K562 (cell line): Measurements from ENCODE around the gene ANO4. TPM values are rescaled to one million over a fixed set of nuclear protein-coding genes. Genes with fewer than 3 reads are reported as not detected.

Experiments used
- ATAC-seq: fragments of 200-7000 bp; cut with Tn5 transposase; 3 replicates; pipeline ENCODE4 v1.9.1; 2020; ENCODE audit warnings: moderate library complexity
- BruUV-seq: library from RNA; stranded (reverse); fragments of 400-500 nt; replicated peaks from 2 replicates; lab custom pipeline; 2021; lab: Mats Ljungman, UMichigan
- CTCF ChIA-PET: fragments of 300-600 bp; formaldehyde crosslinking; extraction: SDS; loops from one replicate; lab custom pipeline; 2021; ENCODE audit warnings: low intra/inter-chr PET ratio; lab: Yijun Ruan, JAX
- POLR2A ChIA-PET: fragments of 300-600, 350-650 bp; sonication (Branson Sonifier 250); formaldehyde crosslinking; extraction: SDS; loops from one replicate; lab custom pipeline; 2021; ENCODE audit warnings: antibody characterized with exemption, inconsistent platforms; lab: Yijun Ruan, JAX
- DNase-seq, 4 experiments: peaks; one replicate each; pipeline versions ENCODE4 v3.0.0 to v3.0.0-alpha.2; 2011 to 2018; ENCODE audit warnings: low spot score in 3 of 4, mixed read lengths in 3 of 4; ENCODE audit errors: extremely low read depth in 1 of 4
- FAIRE-seq: peaks from 2 replicates; lab custom pipeline; 2011; peaks lifted over from hg19 to GRCh38; lab: Jason Lieb, UNC
- H2AFZ ChIP-seq: 2 replicates; pipeline ENCODE4 v1.6.0; 2011; ENCODE audit warnings: low read depth, low read length, control low read depth, inconsistent platforms
- H3K27ac ChIP-seq: fragments of 200-600 bp; 3 replicates; pipeline ENCODE4 v1.8.0; 2011; ENCODE audit warnings: low read depth, mild to moderate bottlenecking, control low read depth, inconsistent platforms, low read length, moderate library complexity, mixed read lengths; ENCODE audit errors: extremely low read depth
- H3K27me3 ChIP-seq, 2 experiments: fragments of 300-600 bp in 1 of 2; 2 replicates in 1 of 2; 3 replicates in 1 of 2; pipeline versions ENCODE4 v1.6.0 to v1.8.0; 2011; ENCODE audit warnings: inconsistent platforms in 2 of 2, low read length in 2 of 2, mild to moderate bottlenecking in 1 of 2, mixed read lengths in 1 of 2, moderate library complexity in 1 of 2; ENCODE audit not compliant: control insufficient read depth in 2 of 2, insufficient read depth in 2 of 2
- H3K36me3 ChIP-seq: fragments of 300-600 bp; 3 replicates; pipeline ENCODE4 v1.8.0; 2011; ENCODE audit warnings: mild to moderate bottlenecking, low read length, inconsistent platforms; ENCODE audit not compliant: control insufficient read depth, insufficient read depth
- H3K4me1 ChIP-seq, 2 experiments: fragments of 200-600 bp in 1 of 2; replicated peaks in 1 of 2; 2 replicates in 1 of 2; 3 replicates in 1 of 2; pipeline versions ENCODE4 v1.5.1 to v1.8.0; 2011; ENCODE audit warnings: inconsistent platforms in 2 of 2, low read length in 2 of 2, mild to moderate bottlenecking in 1 of 2, mixed read lengths in 1 of 2, moderate library complexity in 1 of 2; ENCODE audit not compliant: control insufficient read depth in 2 of 2, insufficient read depth in 2 of 2
- H3K4me2 ChIP-seq: 2 replicates; pipeline ENCODE4 v1.6.1; 2011; ENCODE audit warnings: low read length, control low read depth, inconsistent platforms, mixed read lengths; ENCODE audit not compliant: insufficient read depth
- H3K4me3 ChIP-seq: fragments of 200-600 bp; sonication (generic), shearing (Covaris generic); 2 replicates; pipeline ENCODE4 v1.5.1; 2016; ENCODE audit warnings: control low read depth, inconsistent platforms
- H3K79me2 ChIP-seq: fragments of 200-600 bp; 3 replicates; pipeline ENCODE4 v1.8.0; 2011; ENCODE audit warnings: low read length, inconsistent platforms; ENCODE audit not compliant: control insufficient read depth, insufficient read depth
- H3K9ac ChIP-seq, 2 experiments: 2 replicates each; pipeline versions ENCODE4 v1.6.0 to v1.6.1; 2011; ENCODE audit warnings: low read depth in 2 of 2, low read length in 2 of 2, control low read depth in 1 of 2, inconsistent platforms in 1 of 2, mild to moderate bottlenecking in 1 of 2, mixed read lengths in 1 of 2; ENCODE audit not compliant: insufficient read depth in 1 of 2
- H3K9me1 ChIP-seq: one replicate; pipeline ENCODE4 v1.6.0; 2011; ENCODE audit warnings: inconsistent platforms, mild to moderate bottlenecking, low read length, moderate library complexity; ENCODE audit not compliant: control insufficient read depth, insufficient read depth
- H3K9me3 ChIP-seq: replicated peaks from 2 replicates; pipeline ENCODE4 v1.5.1; 2011; ENCODE audit warnings: low read depth, low read length, inconsistent platforms; ENCODE audit not compliant: control insufficient read depth, insufficient read depth
- H4K20me1 ChIP-seq: replicated peaks from 2 replicates; pipeline ENCODE4 v1.6.1; 2011; ENCODE audit warnings: low read length, inconsistent platforms, mixed read lengths; ENCODE audit not compliant: control insufficient read depth, insufficient read depth
- BRD4 ChIP-seq: fragments of 200-600 bp; sonication (generic); IDR thresholded peaks from 2 replicates; pipeline ENCODE4 v1.6.1; 2017; ENCODE audit warnings: inconsistent platforms
- C11orf30 ChIP-seq: fragments of 450-650 bp; IDR thresholded peaks from 2 replicates; pipeline ENCODE4 v1.6.1; 2016; ENCODE audit warnings: low read depth, mild to moderate bottlenecking
- CAMTA2 ChIP-seq: fragments of 250-450 bp; sonication (Bioruptor Pico); conservative IDR thresholded peaks from 2 replicates; pipeline ENCODE4 v1.5.1; 2022
- MAFK ChIP-seq: IDR thresholded peaks from 2 replicates; pipeline ENCODE4 v1.6.1; 2011; ENCODE audit warnings: low read length, improper control_type of control experiment
- STAT5B ChIP-seq: fragments of 250-450 bp; sonication (Bioruptor Pico); IDR thresholded peaks from 2 replicates; pipeline ENCODE4 v1.8.0; 2021; ENCODE audit warnings: mild to moderate bottlenecking, inconsistent platforms
- ZNF316 ChIP-seq: fragments of 450-650 bp; IDR thresholded peaks from 2 replicates; pipeline ENCODE4 v1.6.1; 2016
- ZNF408 ChIP-seq: fragments of 250-450 bp; sonication (Bioruptor Pico); IDR thresholded peaks from 2 replicates; pipeline ENCODE4 v1.4.0; 2020; ENCODE audit warnings: low read depth, mild to moderate bottlenecking, moderate library complexity
- ZNF584 ChIP-seq: fragments of 200-800 bp; sonication (Bioruptor generic); IDR thresholded peaks from 2 replicates; pipeline ENCODE4 v1.6.1; 2016; ENCODE audit warnings: low read depth, mild to moderate bottlenecking, missing genetic modification characterization, missing compliant biosample characterization
- WGBS: fragments of 100-300 bp; shearing (Covaris generic); methylation state at CpG from one replicate; pipeline ENCODE4 v1.1.6; 2016; ENCODE audit warnings: low coverage, mixed read lengths; ENCODE audit not compliant: insufficient coverage; ENCODE audit errors: missing lambda C conversion rate; 5-methylcytosine and 5-hydroxymethylcytosine counted together
- in situ Hi-C: fragments of 300-500 bp; cut with MboI; formaldehyde crosslinking; loops from 4 replicates; pipeline ENCODE4 v1.15.0; 2018; ENCODE audit warnings: inconsistent platforms, mixed read lengths
- intact Hi-C: fragments of 100-400 bp; cut with micrococcal nuclease; formaldehyde crosslinking; loops from 2 replicates; pipeline ENCODE4 v1.14.2; 2022
- polyA plus RNA-seq, 8 experiments: library from polyadenylated mRNA; depleted of rRNA in 4 of 8; stranded (reverse) in 5 of 8; unstranded in 3 of 8; fragments of >200 nt; fragmentation: Nextera tagmentation in 2 of 8; fragmentation: Illumina TruSeq in 1 of 8; extraction: Ambion mirVana in 2 of 8; extraction: Trizol in 1 of 8; gene quantifications; 2 replicates each; pipeline versions ENCODE4 v1.2.1 to v1.2.3, GENCODE V29; 2011 to 2014; ENCODE audit warnings: inconsistent platforms in 1 of 8, missing spikeins in 1 of 8
- total RNA-seq, 7 experiments: library from RNA; depleted of rRNA in 6 of 7; stranded (reverse); fragments of >200 nt in 6 of 7; fragmentation: Illumina TruSeq in 2 of 7; extraction: Trizol in 2 of 7; gene quantifications; 2 replicates each; pipeline versions ENCODE4 v1.2.1 to v1.2.3, GENCODE V29; 2011 to 2021; ENCODE audit warnings: low replicate concordance in 1 of 7
- TF ChIP-seq, protein P1 (sequence below): fragments of 450-650 bp; IDR thresholded peaks from 2 replicates; pipeline ENCODE4 v1.6.1; 2014; ENCODE audit warnings: low read depth, mild to moderate bottlenecking, moderate library complexity, borderline replicate concordance

Gene ANO4
- total and polyA plus RNA-seq, 9 of the 15 experiments (the other 6 are each of a cell fraction or from before 2014, with no cell fraction given) = not detected

DNA sequence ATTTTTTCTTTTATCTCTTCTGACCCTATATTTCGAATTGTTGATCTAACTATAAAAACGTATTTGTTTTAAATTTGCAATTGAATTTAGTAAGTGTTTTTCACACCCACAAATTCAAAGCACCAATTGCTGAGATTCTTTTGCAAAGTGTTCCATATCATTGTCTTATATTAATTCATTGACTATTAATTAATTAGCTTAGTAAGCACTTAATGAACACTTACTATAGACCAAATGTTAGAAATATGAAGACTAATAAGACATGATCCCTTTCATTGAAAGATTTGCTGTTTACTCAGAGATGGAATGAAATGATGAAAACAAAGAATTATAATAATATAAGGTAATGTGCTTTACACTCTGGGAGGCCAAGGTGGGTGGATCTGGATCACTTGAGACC lies 14.2 kb downstream of the ANO4 start:
- no peaks in the 10 kb centered on the region for H3K9me1 ChIP-seq
- no peak for TF ChIP-seq BRD4
- TF ChIP-seq C11orf30 = peak; percentile 13; the same call in 1 of the 2 replicates
- peak; percentile 34; the same call in 1 of the 2 replicates for TF ChIP-seq ZNF316
- TF ChIP-seq, protein P1, sequence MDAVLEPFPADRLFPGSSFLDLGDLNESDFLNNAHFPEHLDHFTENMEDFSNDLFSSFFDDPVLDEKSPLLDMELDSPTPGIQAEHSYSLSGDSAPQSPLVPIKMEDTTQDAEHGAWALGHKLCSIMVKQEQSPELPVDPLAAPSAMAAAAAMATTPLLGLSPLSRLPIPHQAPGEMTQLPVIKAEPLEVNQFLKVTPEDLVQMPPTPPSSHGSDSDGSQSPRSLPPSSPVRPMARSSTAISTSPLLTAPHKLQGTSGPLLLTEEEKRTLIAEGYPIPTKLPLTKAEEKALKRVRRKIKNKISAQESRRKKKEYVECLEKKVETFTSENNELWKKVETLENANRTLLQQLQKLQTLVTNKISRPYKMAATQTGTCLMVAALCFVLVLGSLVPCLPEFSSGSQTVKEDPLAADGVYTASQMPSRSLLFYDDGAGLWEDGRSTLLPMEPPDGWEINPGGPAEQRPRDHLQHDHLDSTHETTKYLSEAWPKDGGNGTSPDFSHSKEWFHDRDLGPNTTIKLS = no peak
- TF ChIP-seq STAT5B (CRISPR knock-in tag) = no peak
- no peak for TF ChIP-seq MAFK
- no peak for TF ChIP-seq ZNF408 (CRISPR knock-in tag)
- TF ChIP-seq ZNF584 (CRISPR knock-in tag) = no peak
- TF ChIP-seq CAMTA2 (CRISPR knock-in tag) = no peak
- 3% methylated on average over 2 of the region's 2 CpGs for WGBS
- H3K27me3 ChIP-seq = no peaks in the 10 kb centered on the region
- no peak overlapping the region for H2AFZ ChIP-seq
- no peak overlapping the region for H3K27ac ChIP-seq
- no peaks in the 10 kb centered on the region for H3K9me3 ChIP-seq
- no peaks in the 10 kb centered on the region for H4K20me1 ChIP-seq
- CTCF ChIA-PET = no interaction called here
- no peaks in the 10 kb centered on the region for H3K4me1 ChIP-seq
- H3K36me3 ChIP-seq = no peaks in the 10 kb centered on the region
- DNase-seq (no peak), FAIRE-seq (no peak), ATAC-seq (no peak)
- no TSS peak for BruUV-seq
- H3K4me2 ChIP-seq = no peak overlapping the region
- H3K4me3 ChIP-seq = no peak overlapping the region
- POLR2A ChIA-PET = interaction anchor here (0.6 kb wide), 1 partner anchor 51 kb away, joined by 4 read pairs; no protein-coding TSS in a partner anchor
- H3K79me2 ChIP-seq = no peaks in the 10 kb centered on the region
- no peak overlapping the region for H3K9ac ChIP-seq
- in situ Hi-C loops = no loop called here
- intact Hi-C loops = no loop called here
